Stimulated activated CD8-positive, alpha-beta memory T cell treated with anti-CD3 and anti-CD28 coated beads, Interleukin-7, amount 100 ng/mL, for 1 hour (primary cell): ENCODE data around the gene MEX3A.
"Not testable (repeated sequence)": the region's sequence is repeated elsewhere in the genome, so short reads cannot be mapped to it uniquely, and the experiment has no call there.

Experiments
- DNase-seq, 2 donors: peaks; one replicate each; pipeline ENCODE4 v3.0.0-alpha.2; 2020; ENCODE audit warnings: low read depth in 2 of 2

MEX3A gene

GRCh38 chr1:156079762-156080161, 2.5 kb downstream of the MEX3A start:
- DNase-seq: no peak

- no peak for DNase-seq
Measured at GRCh38 chr1:156078728-156079127, 3.5 kb downstream of the MEX3A start.

- DNase-seq: no peak
Measured at GRCh38 chr1:156077430-156077760, 4.9 kb downstream of the MEX3A start.

GRCh38 chr1:156076609-156077429, 5.4 kb downstream of the MEX3A start:
- DNase-seq: no peak

GRCh38 chr1:156075775-156076204, 6.5 kb downstream of the MEX3A start:
- DNase-seq: no peak

- DNase-seq: no peak
Measured at GRCh38 chr1:156075162-156075561, 7.1 kb downstream of the MEX3A start.

GRCh38 chr1:156074661-156075060, 7.6 kb downstream of the MEX3A start:
- DNase-seq: no peak

- no peak for DNase-seq
Measured at GRCh38 chr1:156073740-156074139, 8.5 kb downstream of the MEX3A start.

- DNase-seq: no peak
Measured at GRCh38 chr1:156073110-156073687, 9.1 kb downstream of the MEX3A start.

- no peak for DNase-seq
Measured at GRCh38 chr1:156072251-156072650, 10.0 kb downstream of the MEX3A start.

GRCh38 chr1:156071332-156071816, 10.9 kb downstream of the MEX3A start:
- not testable (repeated sequence) for DNase-seq

GRCh38 chr1:156070548-156070947, 11.7 kb downstream of the MEX3A start:
- DNase-seq: no peak

GRCh38 chr1:156069490-156070455, 12.5 kb downstream of the MEX3A start:
- no peak for DNase-seq

- DNase-seq: no peak
Measured at GRCh38 chr1:156067262-156067661, 15.0 kb downstream of the MEX3A start.

GRCh38 chr1:156065871-156066270, 16.4 kb downstream of the MEX3A start:
- no peak for DNase-seq

GRCh38 chr1:156065212-156065611, 17.1 kb downstream of the MEX3A start:
- DNase-seq: no peak

- no peak for DNase-seq
Measured at GRCh38 chr1:156064615-156065014, 17.6 kb downstream of the MEX3A start.

GRCh38 chr1:156063997-156064285, 18.3 kb downstream of the MEX3A start:
- DNase-seq: no peak

- DNase-seq: no peak
Measured at GRCh38 chr1:156062189-156062588, 20.1 kb downstream of the MEX3A start.

GRCh38 chr1:156060937-156061636, 21.2 kb downstream of the MEX3A start, which contains the start of gene RAB25:
Gene RAB25 (plus strand): TSS chr1:156061160. CDS start chr1:156061401, 241 bp downstream.
- DNase-seq: no peak

GRCh38 chr1:156056326-156056849, 25.9 kb downstream of the MEX3A start:
- no peak for DNase-seq
